ENCODE data around the gene PPP1R3C.

GRCh38 chr10:91628383-91628782 is 4.5 kb downstream of the PPP1R3C start:
- no peak for TF ChIP-seq EZH2 (IDR thresholded peaks at IDR 0.05; ENCODE audit: insufficient read depth, low read length)
- no peak for TF ChIP-seq CTCF (IDR thresholded peaks at IDR 0.05; ENCODE audit: insufficient read depth, low read depth, low read length)
